Endothelial cell of umbilical vein (primary cell): ENCODE measurements around the gene PAK6. TPM values are rescaled to one million over a fixed set of nuclear protein-coding genes. Genes with fewer than 3 reads are reported as not detected.

Source experiments
- BruUV-seq: library from RNA; stranded (reverse); fragments of 400-500 nt; replicated peaks from 2 replicates; lab custom pipeline; 2021; lab: Mats Ljungman, UMichigan
- CTCF ChIA-PET: fragments of 300-600, 350-600 bp; sonication (Branson Sonifier 250); formaldehyde crosslinking; loops from one replicate; lab custom pipeline; 2021; ENCODE audit warnings: antibody characterized with exemption, inconsistent platforms; lab: Charles Lee
- POLR2A ChIA-PET: fragments of 300-600, 350-600 bp; sonication (Branson Sonifier 250); formaldehyde crosslinking; loops from one replicate; lab custom pipeline; 2021; ENCODE audit warnings: antibody characterized with exemption, inconsistent platforms; lab: Charles Lee
- DNase-seq: peaks from one replicate; pipeline ENCODE4 v3.0.0-alpha.2; 2011; ENCODE audit warnings: low read depth, low spot score
- FAIRE-seq: peaks from 2 replicates; lab custom pipeline; 2011; peaks lifted over from hg19 to GRCh38; lab: Jason Lieb, UNC
- H2AFZ ChIP-seq: 2 replicates; pipeline ENCODE4 v1.6.0; 2012; ENCODE audit warnings: low read depth, low read length, control low read depth, inconsistent platforms
- H3K27ac ChIP-seq: 2 replicates; pipeline ENCODE4 v1.5.1; 2011; ENCODE audit warnings: low read depth, mild to moderate bottlenecking, control low read depth, low read length, moderate library complexity; ENCODE audit not compliant: insufficient read depth
- H3K27me3 ChIP-seq, 2 experiments: 2 replicates each; pipeline versions ENCODE4 v1.6.0 to v1.6.1; 2011; ENCODE audit warnings: low read length in 2 of 2, mixed read lengths in 1 of 2; ENCODE audit not compliant: control insufficient read depth in 2 of 2, insufficient read depth in 2 of 2
- H3K36me3 ChIP-seq, 2 experiments: 2 replicates in 1 of 2; 3 replicates in 1 of 2; pipeline ENCODE4 v1.5.1; 2011; ENCODE audit warnings: low read length in 2 of 2, mild to moderate bottlenecking in 1 of 2, moderate library complexity in 1 of 2; ENCODE audit not compliant: control insufficient read depth in 2 of 2, insufficient read depth in 2 of 2; ENCODE audit errors: extremely low read depth in 1 of 2
- H3K4me1 ChIP-seq: 3 replicates; pipeline ENCODE4 v1.5.1; 2011; ENCODE audit warnings: mild to moderate bottlenecking, low read length; ENCODE audit not compliant: control insufficient read depth, insufficient read depth; ENCODE audit errors: extremely low read depth
- H3K4me2 ChIP-seq: 2 replicates; pipeline ENCODE4 v1.6.1; 2011; ENCODE audit warnings: low read length, control low read depth, mixed read lengths; ENCODE audit not compliant: insufficient read depth
- H3K4me3 ChIP-seq, 3 experiments: fragments of 200-600 bp in 1 of 3; sonication (generic), shearing (Covaris generic) in 1 of 3; replicated peaks in 1 of 3; 2 replicates each; pipeline ENCODE4 v1.5.1; 2011 to 2016; ENCODE audit warnings: control low read depth in 3 of 3, low read length in 3 of 3, mild to moderate bottlenecking in 2 of 3, inconsistent platforms in 1 of 3, low read depth in 1 of 3, moderate library complexity in 1 of 3; ENCODE audit not compliant: insufficient read depth in 1 of 3
- H3K79me2 ChIP-seq: 2 replicates; pipeline ENCODE4 v1.6.0; 2012; ENCODE audit warnings: low read length, inconsistent platforms; ENCODE audit not compliant: control insufficient read depth, insufficient read depth
- H3K9ac ChIP-seq: replicated peaks from 2 replicates; pipeline ENCODE3; 2011; ENCODE audit warnings: low read length, control low read depth; ENCODE audit not compliant: insufficient read depth; ENCODE audit errors: extremely low read depth
- H3K9me1 ChIP-seq: replicated peaks from 3 replicates; pipeline ENCODE4 v1.6.0; 2011; ENCODE audit warnings: mild to moderate bottlenecking, low read length; ENCODE audit not compliant: control insufficient read depth, insufficient read depth; ENCODE audit errors: extremely low read depth
- H3K9me3 ChIP-seq: replicated peaks from 2 replicates; pipeline ENCODE4 v1.5.1; 2012; ENCODE audit warnings: low read length, inconsistent platforms; ENCODE audit not compliant: control insufficient read depth, insufficient read depth
- H4K20me1 ChIP-seq: replicated peaks from 2 replicates; pipeline ENCODE3; 2011; ENCODE audit warnings: mild to moderate bottlenecking, low read length; ENCODE audit not compliant: control insufficient read depth, insufficient read depth; ENCODE audit errors: extremely low read depth
- EZH2 ChIP-seq: IDR thresholded peaks from 2 replicates; pipeline ENCODE4 v1.6.1; 2012; ENCODE audit warnings: borderline replicate concordance, low read depth, mild to moderate bottlenecking, moderate library complexity, low read length, inconsistent platforms; ENCODE audit not compliant: severe bottlenecking
- FOS ChIP-seq: IDR thresholded peaks from 2 replicates; pipeline ENCODE4 v1.6.1; 2011; ENCODE audit warnings: mild to moderate bottlenecking, low read length, moderate library complexity, borderline replicate concordance; ENCODE audit not compliant: insufficient read depth
- GATA2 ChIP-seq: IDR thresholded peaks from 2 replicates; pipeline ENCODE4 v1.7.0; 2011; ENCODE audit warnings: low read depth, mild to moderate bottlenecking, moderate library complexity, mixed read lengths, low read length; ENCODE audit not compliant: insufficient read length, insufficient read depth
- JUN ChIP-seq: IDR thresholded peaks from 2 replicates; pipeline ENCODE4 v1.6.1; 2011; ENCODE audit warnings: borderline replicate concordance, low read depth; ENCODE audit not compliant: insufficient read length, insufficient read depth
- MYC ChIP-seq: IDR thresholded peaks from one replicate; pipeline ENCODE4 v1.6.1; 2011; ENCODE audit warnings: mild to moderate bottlenecking, low read depth, low read length
- POLR2A ChIP-seq: IDR thresholded peaks from 2 replicates; pipeline ENCODE4 v1.6.1; 2012; ENCODE audit warnings: low read depth, mild to moderate bottlenecking, control low read depth, low read length
- POLR2AphosphoS5 ChIP-seq: IDR thresholded peaks from 2 replicates; pipeline ENCODE4 v1.6.1; 2012; ENCODE audit warnings: low read depth, mild to moderate bottlenecking, control low read depth, low read length, moderate library complexity; ENCODE audit not compliant: insufficient read depth
- dilution Hi-C: fragments of 300-500 bp; cut with MboI; formaldehyde crosslinking; loops from one replicate; pipeline ENCODE4 v1.15.0; 2019; ENCODE audit warnings: low sequenced_read_pairs; ENCODE audit not compliant: extremely low pct_ligation_motif_present
- intact Hi-C: fragments of 100-400 bp; cut with micrococcal nuclease; formaldehyde crosslinking; loops from one replicate; pipeline ENCODE4 v1.10.0; 2022
- polyA plus RNA-seq, 4 experiments: library from polyadenylated mRNA; depleted of rRNA in 3 of 4; stranded (reverse) in 3 of 4; unstranded in 1 of 4; fragments of >200 nt; gene quantifications; 2 replicates each; pipeline versions ENCODE4 v1.2.1 to v1.2.3, GENCODE V29; 2011 to 2012; ENCODE audit warnings: missing spikeins in 1 of 4
- total RNA-seq: library from RNA; stranded (reverse); gene quantifications from 2 replicates; pipeline ENCODE4 v1.2.3, GENCODE V29; 2021
- TF ChIP-seq, protein P1 (sequence below): IDR thresholded peaks from 2 replicates; pipeline ENCODE4 v1.6.1; 2011; ENCODE audit not compliant: insufficient read depth, insufficient read length
- TF ChIP-seq, protein P2 (sequence below), 2 donors: IDR thresholded peaks; 1 replicate in 1 of 2; 2 replicates in 1 of 2; pipeline ENCODE4 v1.5.1; 2011; ENCODE audit warnings: low read length in 2 of 2, mild to moderate bottlenecking in 2 of 2, moderate library complexity in 2 of 2, control low read depth in 1 of 2, inconsistent platforms in 1 of 2, low read depth in 1 of 2; ENCODE audit not compliant: insufficient read depth in 1 of 2; ENCODE audit errors: extremely low read depth in 1 of 2

The PAK6 gene
- total and polyA plus RNA-seq, 2 donors (not counting 3 experiments of a cell fraction or from before 2014, with no cell fraction given): not detected

DNA sequence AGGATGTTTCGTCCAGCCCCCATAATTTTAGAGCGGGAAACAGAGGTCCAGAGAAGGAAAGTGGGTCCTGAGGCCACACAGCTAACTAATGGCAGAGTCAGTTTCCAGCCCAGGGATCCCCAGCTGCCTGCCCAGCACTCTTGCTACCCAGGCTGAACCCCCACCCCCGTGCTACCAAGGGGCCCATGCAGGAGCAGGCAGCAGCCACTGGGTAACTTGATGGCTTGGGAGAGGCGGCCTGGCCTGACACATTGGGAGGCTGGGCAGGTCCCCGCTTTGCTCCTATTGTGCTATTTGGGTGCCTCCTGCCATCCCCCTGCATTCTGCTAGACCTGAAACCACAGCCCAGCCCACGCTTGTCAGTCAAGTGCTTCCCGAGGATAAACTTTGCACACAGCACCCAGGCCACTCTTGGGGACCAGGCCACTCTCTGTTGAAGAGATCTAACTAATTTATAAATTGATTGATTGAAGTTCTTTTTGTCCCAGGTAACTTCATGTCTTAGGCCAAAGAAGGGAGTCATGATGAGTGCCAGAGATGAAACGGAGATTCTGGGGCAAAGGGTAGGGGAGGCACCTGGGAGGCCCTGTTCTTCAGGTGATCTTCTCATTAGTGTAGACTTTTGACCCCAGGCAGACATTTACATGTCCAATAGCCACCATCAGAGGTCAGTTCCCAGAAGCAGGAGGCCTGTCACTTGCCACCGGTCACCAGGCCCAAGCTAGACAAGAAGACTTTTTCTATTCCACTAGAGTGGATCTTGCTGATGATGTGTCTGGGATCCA, 7.0 kb downstream of the PAK6 start:
- H3K9ac ChIP-seq: no peak overlapping the region
- H3K27ac ChIP-seq: no peak overlapping the region
- no peaks in the 10 kb centered on the region for H3K36me3 ChIP-seq
- intact Hi-C loops: no loop called here
- DNase-seq (no peak), FAIRE-seq (no peak)
- no peak overlapping the region for H3K4me3 ChIP-seq
- no TSS peak for BruUV-seq
- ChIA-PET POLR2A (no interaction called here), CTCF (interaction anchor here (0.7 to 1.4 kb wide), 3 partner anchors 9 to 29 kb away, joined by 3 to 8 read pairs (median 3); no protein-coding TSS in a partner anchor)
- no peaks in the 10 kb centered on the region for H4K20me1 ChIP-seq
- H3K4me2 ChIP-seq: no peak overlapping the region
- TF ChIP-seq, protein P1, sequence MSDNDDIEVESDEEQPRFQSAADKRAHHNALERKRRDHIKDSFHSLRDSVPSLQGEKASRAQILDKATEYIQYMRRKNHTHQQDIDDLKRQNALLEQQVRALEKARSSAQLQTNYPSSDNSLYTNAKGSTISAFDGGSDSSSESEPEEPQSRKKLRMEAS: no peak
- TF ChIP-seq EZH2 (no peak), POLR2A (no peak)
- no peaks in the 10 kb centered on the region for H3K9me1 ChIP-seq
- peaks cover 0 to 2% of the 10 kb centered on the region in 2 experiments for H3K27me3 ChIP-seq
- no peak overlapping the region for H2AFZ ChIP-seq
- H3K9me3 ChIP-seq: no peaks in the 10 kb centered on the region
- dilution Hi-C loops: no loop called here
- no peaks in the 10 kb centered on the region for H3K79me2 ChIP-seq
- no peaks in the 10 kb centered on the region for H3K4me1 ChIP-seq

DNA sequence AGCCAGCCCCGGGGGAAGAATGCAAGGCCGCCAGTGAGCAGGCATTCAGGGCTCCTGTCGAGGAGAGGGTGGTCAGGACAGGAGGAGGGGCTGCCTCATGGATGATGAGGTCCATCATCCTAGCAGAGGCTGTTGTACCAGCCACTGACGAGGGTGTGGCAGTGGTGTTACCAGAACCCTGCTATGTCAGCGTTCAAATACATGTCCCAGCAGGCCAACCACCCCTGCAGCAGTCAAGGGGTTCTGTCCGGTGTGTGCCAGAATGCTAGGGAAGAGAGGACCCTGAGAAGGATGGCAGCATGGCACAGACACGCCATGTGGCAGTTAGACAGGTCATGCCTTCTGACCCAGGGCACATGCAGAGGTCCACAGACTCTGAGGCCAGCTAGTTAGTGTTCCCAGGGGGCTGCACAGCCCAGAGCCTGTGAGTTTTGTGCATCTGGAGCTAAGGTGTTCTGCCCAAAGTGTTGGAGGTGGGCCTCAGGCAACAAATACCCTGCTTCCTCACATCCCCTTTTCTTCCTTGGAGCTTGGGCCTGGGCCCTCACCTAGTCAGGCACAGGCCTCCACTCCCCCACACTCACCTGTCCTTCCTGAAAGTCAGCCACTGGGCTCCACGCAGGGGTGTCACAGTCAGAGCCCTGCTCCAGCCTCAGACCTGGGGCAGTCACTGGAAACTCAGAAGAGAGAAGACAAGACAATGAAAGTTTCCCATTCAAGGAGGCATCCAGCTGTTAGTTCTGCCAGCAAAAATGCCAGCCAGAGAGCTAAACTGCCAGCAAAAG, 7.8 kb downstream of the PAK6 start:
- dilution Hi-C loops: no loop called here
- ChIA-PET CTCF (interaction anchor here (0.8 to 2.2 kb wide), 3 partner anchors 10 to 28 kb away, joined by 3 to 15 read pairs (median 4); no protein-coding TSS in a partner anchor), POLR2A (no interaction called here)

More for the DNA sequence above, 7.8 kb downstream of the PAK6 start:
- FAIRE-seq (no peak), DNase-seq (no peak)
- BruUV-seq: no TSS peak
- Histone ChIP-seq H3K36me3 (no peaks in the 10 kb centered on the region), H3K4me3 (no peak overlapping the region), H3K9me3 (no peaks in the 10 kb centered on the region), H3K9ac (no peak overlapping the region), H3K79me2 (no peaks in the 10 kb centered on the region), H3K9me1 (no peaks in the 10 kb centered on the region), H3K27ac (no peak overlapping the region), H2AFZ (no peak overlapping the region), H4K20me1 (no peaks in the 10 kb centered on the region), H3K4me2 (no peak overlapping the region), H3K4me1 (no peaks in the 10 kb centered on the region), H3K27me3 (peaks cover 5% of the 10 kb centered on the region in 2 experiments)
- TF ChIP-seq EZH2: no peak
- no peak for TF ChIP-seq POLR2AphosphoS5
- no peak for TF ChIP-seq POLR2A
- TF ChIP-seq, protein P2, sequence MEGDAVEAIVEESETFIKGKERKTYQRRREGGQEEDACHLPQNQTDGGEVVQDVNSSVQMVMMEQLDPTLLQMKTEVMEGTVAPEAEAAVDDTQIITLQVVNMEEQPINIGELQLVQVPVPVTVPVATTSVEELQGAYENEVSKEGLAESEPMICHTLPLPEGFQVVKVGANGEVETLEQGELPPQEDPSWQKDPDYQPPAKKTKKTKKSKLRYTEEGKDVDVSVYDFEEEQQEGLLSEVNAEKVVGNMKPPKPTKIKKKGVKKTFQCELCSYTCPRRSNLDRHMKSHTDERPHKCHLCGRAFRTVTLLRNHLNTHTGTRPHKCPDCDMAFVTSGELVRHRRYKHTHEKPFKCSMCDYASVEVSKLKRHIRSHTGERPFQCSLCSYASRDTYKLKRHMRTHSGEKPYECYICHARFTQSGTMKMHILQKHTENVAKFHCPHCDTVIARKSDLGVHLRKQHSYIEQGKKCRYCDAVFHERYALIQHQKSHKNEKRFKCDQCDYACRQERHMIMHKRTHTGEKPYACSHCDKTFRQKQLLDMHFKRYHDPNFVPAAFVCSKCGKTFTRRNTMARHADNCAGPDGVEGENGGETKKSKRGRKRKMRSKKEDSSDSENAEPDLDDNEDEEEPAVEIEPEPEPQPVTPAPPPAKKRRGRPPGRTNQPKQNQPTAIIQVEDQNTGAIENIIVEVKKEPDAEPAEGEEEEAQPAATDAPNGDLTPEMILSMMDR (IDR thresholded peaks at IDR 0.05; ENCODE audit: extremely low read depth in 1 of 2, insufficient read depth in 1 of 2, low read depth in 1 of 2, low read length in 2 of 2): no peak
- no peak for TF ChIP-seq GATA2
- no peak for TF ChIP-seq JUN
- no peak for TF ChIP-seq FOS
- no peak for TF ChIP-seq MYC
- TF ChIP-seq, protein P1: no peak
- intact Hi-C loops: no loop called here
